Effector memory CD4-positive, alpha-beta T cell (primary cell): Measurements from ENCODE around the gene NRL.

Source experiments
- DNase-seq, 3 donors: peaks; one replicate each; pipeline ENCODE4 v3.0.0-alpha.2; 2020
- H3K27ac ChIP-seq: 2 replicates; pipeline ENCODE4 v1.7.0; 2013; ENCODE audit warnings: mild to moderate bottlenecking, low read length, moderate library complexity; ENCODE audit not compliant: insufficient read depth, poor library complexity, severe bottlenecking
- H3K27me3 ChIP-seq: replicated peaks from 2 replicates; pipeline ENCODE4 v1.7.0; 2013; ENCODE audit warnings: mild to moderate bottlenecking, low read length; ENCODE audit not compliant: insufficient read depth, control insufficient read depth, poor library complexity, severe bottlenecking
- H3K36me3 ChIP-seq: 2 replicates; pipeline ENCODE4 v1.7.0; 2013; ENCODE audit warnings: mild to moderate bottlenecking, low read length, moderate library complexity; ENCODE audit not compliant: control insufficient read depth, insufficient read depth
- H3K4me1 ChIP-seq: 2 replicates; pipeline ENCODE4 v1.7.0; 2013; ENCODE audit warnings: low read length, mild to moderate bottlenecking; ENCODE audit not compliant: control insufficient read depth, insufficient read depth, poor library complexity, severe bottlenecking
- H3K4me3 ChIP-seq: 2 replicates; pipeline ENCODE4 v1.7.0; 2013; ENCODE audit warnings: low read length, low read depth, mild to moderate bottlenecking; ENCODE audit not compliant: insufficient read depth, poor library complexity, severe bottlenecking
- H3K9me3 ChIP-seq: 2 replicates; pipeline ENCODE4 v1.7.0; 2013; ENCODE audit warnings: mild to moderate bottlenecking, low read length, moderate library complexity; ENCODE audit not compliant: control insufficient read depth

The NRL gene

GRCh38 chr14:24092505-24093206 lies 22.1 kb downstream of the NRL start:
- no peak overlapping the region for H3K27ac ChIP-seq

GRCh38 chr14:24092110-24092504 lies 22.6 kb downstream of the NRL start:
- no peaks in the 10 kb centered on the region for H3K27me3 ChIP-seq
- no peak for DNase-seq
- H3K9me3 ChIP-seq, result no peaks in the 10 kb centered on the region
- H3K4me1 ChIP-seq, result no peaks in the 10 kb centered on the region
- H3K27ac ChIP-seq, result no peak overlapping the region
- H3K4me3 ChIP-seq, result no peak overlapping the region
- no peaks in the 10 kb centered on the region for H3K36me3 ChIP-seq

More at GRCh38 chr14:24092505-24093206, 22.1 kb downstream of the NRL start:
- no peaks in the 10 kb centered on the region for H3K9me3 ChIP-seq
- DNase-seq, result no peak
- no peaks in the 10 kb centered on the region for H3K27me3 ChIP-seq
- no peaks in the 10 kb centered on the region for H3K36me3 ChIP-seq
- no peak overlapping the region for H3K4me3 ChIP-seq
- no peaks in the 10 kb centered on the region for H3K4me1 ChIP-seq

GRCh38 chr14:24089890-24090289 lies 24.9 kb downstream of the NRL start:
- no peaks in the 10 kb centered on the region for H3K27me3 ChIP-seq
- DNase-seq, result no peak
- no peak overlapping the region for H3K27ac ChIP-seq
- H3K4me1 ChIP-seq, result no peaks in the 10 kb centered on the region
- no peaks in the 10 kb centered on the region for H3K36me3 ChIP-seq
- no peak overlapping the region for H3K4me3 ChIP-seq
- H3K9me3 ChIP-seq, result no peaks in the 10 kb centered on the region

GRCh38 chr14:24088095-24088494 lies 26.7 kb downstream of the NRL start:
- Histone ChIP-seq H3K27ac (no peak overlapping the region), H3K4me1 (no peaks in the 10 kb centered on the region), H3K36me3 (no peaks in the 10 kb centered on the region), H3K9me3 (no peaks in the 10 kb centered on the region), H3K4me3 (no peak overlapping the region), H3K27me3 (no peaks in the 10 kb centered on the region)
- DNase-seq, result no peak

- DNase-seq, result no peak
- no peak overlapping the region for H3K4me3 ChIP-seq
- H3K4me1 ChIP-seq, result no peaks in the 10 kb centered on the region
- H3K36me3 ChIP-seq, result no peaks in the 10 kb centered on the region
- H3K27me3 ChIP-seq, result no peaks in the 10 kb centered on the region
- H3K9me3 ChIP-seq, result no peaks in the 10 kb centered on the region
- H3K27ac ChIP-seq, result no peak overlapping the region
Measured at GRCh38 chr14:24087004-24087403, 27.7 kb downstream of the NRL start.

GRCh38 chr14:24086193-24086955 lies 28.4 kb downstream of the NRL start:
- no peak for DNase-seq
- Histone ChIP-seq H3K9me3 (no peaks in the 10 kb centered on the region), H3K36me3 (no peaks in the 10 kb centered on the region), H3K27ac (no peak overlapping the region), H3K27me3 (no peaks in the 10 kb centered on the region), H3K4me1 (peaks cover 4% of the 10 kb centered on the region), H3K4me3 (no peak overlapping the region)

GRCh38 chr14:24085215-24085614 lies 29.5 kb downstream of the NRL start:
- peaks cover 12% of the 10 kb centered on the region for H3K4me1 ChIP-seq
- H3K9me3 ChIP-seq, result no peaks in the 10 kb centered on the region
- H3K36me3 ChIP-seq, result no peaks in the 10 kb centered on the region
- H3K27me3 ChIP-seq, result no peaks in the 10 kb centered on the region
- DNase-seq, result no peak
- H3K4me3 ChIP-seq, result no peak overlapping the region
- H3K27ac ChIP-seq, result no peak overlapping the region

- no peak for DNase-seq
- Histone ChIP-seq H3K27ac (no peak overlapping the region), H3K27me3 (no peaks in the 10 kb centered on the region), H3K36me3 (no peaks in the 10 kb centered on the region), H3K4me3 (no peak overlapping the region), H3K4me1 (peaks cover 12% of the 10 kb centered on the region), H3K9me3 (no peaks in the 10 kb centered on the region)
Measured at GRCh38 chr14:24084440-24084839, 30.3 kb downstream of the NRL start.

GRCh38 chr14:24083462-24083861 lies 31.3 kb downstream of the NRL start:
- no peak for DNase-seq
- Histone ChIP-seq H3K9me3 (no peaks in the 10 kb centered on the region), H3K4me1 (peaks cover 12% of the 10 kb centered on the region), H3K27ac (no peak overlapping the region), H3K4me3 (no peak overlapping the region), H3K36me3 (no peaks in the 10 kb centered on the region), H3K27me3 (no peaks in the 10 kb centered on the region)

GRCh38 chr14:24082411-24083080 lies 32.2 kb downstream of the NRL start:
- H3K9me3 ChIP-seq, result no peaks in the 10 kb centered on the region
- H3K4me1 ChIP-seq, result peaks cover 12% of the 10 kb centered on the region
- no peak for DNase-seq
- no peak overlapping the region for H3K4me3 ChIP-seq
- H3K27me3 ChIP-seq, result no peaks in the 10 kb centered on the region
- H3K36me3 ChIP-seq, result no peaks in the 10 kb centered on the region
- H3K27ac ChIP-seq, result no peak overlapping the region
